ENCODE results near the gene PLEKHG4B.

DNA sequence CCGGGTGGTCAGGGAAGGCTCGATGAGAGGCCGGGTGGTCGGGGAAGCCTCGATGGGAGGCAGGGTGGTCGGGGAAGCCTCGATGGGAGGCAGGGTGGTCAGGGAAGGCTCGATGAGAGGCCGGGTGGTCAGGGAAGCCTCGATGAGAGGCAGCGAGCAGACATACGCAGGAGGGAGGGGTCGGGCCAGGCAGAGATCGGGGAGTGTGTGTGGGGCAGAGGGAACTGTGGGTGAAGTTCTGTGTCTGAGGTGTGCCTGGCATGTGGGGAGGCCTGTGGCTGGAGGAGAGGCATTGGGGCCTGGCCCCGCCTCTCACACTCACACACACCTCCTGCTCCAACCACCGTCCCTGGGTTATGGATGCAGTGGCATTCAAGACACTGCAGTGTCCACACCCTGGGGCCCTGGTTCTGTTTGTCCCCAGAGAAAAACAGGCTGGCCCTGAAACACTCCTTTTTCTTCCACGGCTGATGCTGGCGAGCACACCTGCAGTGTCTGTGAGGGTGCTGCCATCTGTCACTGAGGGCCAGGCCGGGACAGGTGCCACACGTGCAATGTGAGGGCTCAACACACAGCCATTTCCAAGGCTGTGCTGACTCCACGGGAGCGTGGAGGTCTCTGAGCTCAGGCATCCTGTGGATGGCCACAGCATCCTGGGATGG is 6.5 kb upstream of the PLEKHG4B start:
- TF ChIP-seq, protein P1, sequence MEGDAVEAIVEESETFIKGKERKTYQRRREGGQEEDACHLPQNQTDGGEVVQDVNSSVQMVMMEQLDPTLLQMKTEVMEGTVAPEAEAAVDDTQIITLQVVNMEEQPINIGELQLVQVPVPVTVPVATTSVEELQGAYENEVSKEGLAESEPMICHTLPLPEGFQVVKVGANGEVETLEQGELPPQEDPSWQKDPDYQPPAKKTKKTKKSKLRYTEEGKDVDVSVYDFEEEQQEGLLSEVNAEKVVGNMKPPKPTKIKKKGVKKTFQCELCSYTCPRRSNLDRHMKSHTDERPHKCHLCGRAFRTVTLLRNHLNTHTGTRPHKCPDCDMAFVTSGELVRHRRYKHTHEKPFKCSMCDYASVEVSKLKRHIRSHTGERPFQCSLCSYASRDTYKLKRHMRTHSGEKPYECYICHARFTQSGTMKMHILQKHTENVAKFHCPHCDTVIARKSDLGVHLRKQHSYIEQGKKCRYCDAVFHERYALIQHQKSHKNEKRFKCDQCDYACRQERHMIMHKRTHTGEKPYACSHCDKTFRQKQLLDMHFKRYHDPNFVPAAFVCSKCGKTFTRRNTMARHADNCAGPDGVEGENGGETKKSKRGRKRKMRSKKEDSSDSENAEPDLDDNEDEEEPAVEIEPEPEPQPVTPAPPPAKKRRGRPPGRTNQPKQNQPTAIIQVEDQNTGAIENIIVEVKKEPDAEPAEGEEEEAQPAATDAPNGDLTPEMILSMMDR (IDR thresholded peaks at IDR 0.05), result no peak
- TF ChIP-seq POLR2A (IDR thresholded peaks at IDR 0.05), result no peak

Measured in thyroid gland (tissue), 4 donors.